Measurements from ENCODE around the gene OR52M1. TPM values are rescaled to one million over a fixed set of nuclear protein-coding genes. Genes with fewer than 3 reads are reported as not detected.

Gene OR52M1
- total RNA-seq, 3 donors from 2014 or later, result not detected

Other genes starting within 250 kb of the OR52M1 start
- not detected for gene OR52B4, start 176.8 kb upstream of the OR52M1 start, total RNA-seq
- gene TRIM21, start 151.5 kb upstream of the OR52M1 start, total RNA-seq, result 10 to 100 TPM; 20.9 to 22.8 (median 22.3) TPM
- not detected for gene OR52K2, start 95.9 kb upstream of the OR52M1 start, total RNA-seq
- under 1 TPM in 1 of 3 donors, not detected in 2; 0.05 TPM for gene OR52K1, start 62.5 kb upstream of the OR52M1 start, total RNA-seq
- not detected for gene OR52I2, start 36.6 kb downstream of the OR52M1 start, total RNA-seq
- not detected for gene OR52I1, start 48.8 kb downstream of the OR52M1 start, total RNA-seq
- gene TRIM68, start 63.0 kb downstream of the OR52M1 start, total RNA-seq, result 1 to 10 TPM; 7.7 to 8.6 (median 8.1) TPM
- not detected for gene OR51D1, start 92.3 kb downstream of the OR52M1 start, total RNA-seq
- gene OR51E1, start 98.8 kb downstream of the OR52M1 start, total RNA-seq, result not detected
- not detected for gene OR51E2, start 152.7 kb downstream of the OR52M1 start, total RNA-seq
- not detected for gene MMP26, start 159.6 kb downstream of the OR52M1 start, total RNA-seq
- not detected for gene OR51F1, start 224.7 kb downstream of the OR52M1 start, total RNA-seq